ENCODE data around the gene PINLYP. TPM values are rescaled to one million over a fixed set of nuclear protein-coding genes. Genes with fewer than 3 reads are reported as not detected.

Gene PINLYP
- total RNA-seq, 1 experiment from 2014 or later = 11.9 TPM

GRCh38 chr19:43578787-43579186 lies 3.2 kb downstream of the PINLYP start:
- H2BK12ac ChIP-seq (ENCODE audit: insufficient read length, low read depth, low read length) = no peak overlapping the region
- no peaks in the 10 kb centered on the region for H3K9me3 Mint-ChIP-seq
- no peak overlapping the region for H2AK5ac ChIP-seq (ENCODE audit: insufficient read length, low read length)
- no peak overlapping the region for H2BK5ac ChIP-seq (ENCODE audit: insufficient read length, low read length)
- H3K56ac ChIP-seq (ENCODE audit: insufficient read length, low read depth, low read length) = no peak overlapping the region
- DNase-seq = no peak
- no peaks in the 10 kb centered on the region for H3K9me3 ChIP-seq (ENCODE audit: control insufficient read depth, low read depth, low read length)
- no peaks in the 10 kb centered on the region for H4K20me1 ChIP-seq (ENCODE audit: control insufficient read depth, insufficient read depth, insufficient read length)
- no peak overlapping the region for H3K4ac ChIP-seq (ENCODE audit: low read depth, low read length)
- no peak overlapping the region for H3K18ac ChIP-seq (ENCODE audit: insufficient read length, low read depth, low read length)
- no peak overlapping the region for H2BK15ac ChIP-seq (ENCODE audit: low read depth, low read length)
- peak overlapping the region in 1 of 3 experiments; percentile 13; a peak in 1 of 7 replicates for H3K27ac Mint-ChIP-seq
- H3K36me3 Mint-ChIP-seq (ENCODE audit: insufficient read depth in 1 of 3, low read depth in 3 of 3) = peaks cover 2 to 8% (median 3%) of the 10 kb centered on the region in 3 experiments; a peak in 3 of 7 replicates
- H3K4me1 Mint-ChIP-seq = peaks cover 37 to 51% of the 10 kb centered on the region in 2 experiments
- H4K8ac ChIP-seq (replicated peaks; ENCODE audit: insufficient read length, low read depth, low read length) = no peak overlapping the region
- H3K4me1 ChIP-seq (ENCODE audit: insufficient read depth, low read length) = peaks cover 4% of the 10 kb centered on the region; the same call in 1 of the 2 replicates
- no peak overlapping the region for H2AFZ ChIP-seq (ENCODE audit: low read length)
- H3K23me2 ChIP-seq (ENCODE audit: insufficient read length, low read depth, low read length, poor library complexity, severe bottlenecking) = peaks cover 12% of the 10 kb centered on the region
- H3K27me3 ChIP-seq (ENCODE audit: insufficient read depth, low read length) = no peaks in the 10 kb centered on the region
- peak overlapping the region; percentile 86 to 92 for H3K4me3 Mint-ChIP-seq
- H3K27ac ChIP-seq (ENCODE audit: insufficient read length, low read depth, low read length) = no peak overlapping the region
- no peak overlapping the region for H3K23ac ChIP-seq (ENCODE audit: insufficient read length, low read depth, low read length)
- no CpG with 5 or more reads among the region's 3 CpGs for WGBS (ENCODE audit: extremely low coverage, insufficient read length, low lambda C conversion rate)
- H2BK120ac ChIP-seq (ENCODE audit: low read depth, low read length, poor library complexity, severe bottlenecking) = no peak overlapping the region
- no peaks in the 10 kb centered on the region for H3K79me2 ChIP-seq (ENCODE audit: insufficient read depth, low read length)
- H3K14ac ChIP-seq (ENCODE audit: insufficient read depth, low read length) = no peak overlapping the region
- H2BK20ac ChIP-seq (ENCODE audit: low read depth, low read length, poor library complexity, severe bottlenecking) = no peak overlapping the region
- no peak overlapping the region for H3T11ph ChIP-seq (ENCODE audit: low read length)
- H3K27me3 Mint-ChIP-seq (ENCODE audit: low read depth) = no peaks in the 10 kb centered on the region
- no peak overlapping the region for H3K4me2 ChIP-seq (ENCODE audit: insufficient read depth, insufficient read length, low read length)
- no peaks in the 10 kb centered on the region for H3K79me1 ChIP-seq (ENCODE audit: insufficient read depth, low read depth, low read length, poor library complexity, severe bottlenecking)
- H4K5ac ChIP-seq (ENCODE audit: insufficient read length, low read depth, low read length) = no peak overlapping the region
- TF ChIP-seq CTCF (conservative IDR thresholded peaks at IDR 0.05) = no peak
- no peak overlapping the region for H3K9ac ChIP-seq (ENCODE audit: extremely low read depth, insufficient read length, low read length)
- H4K91ac ChIP-seq (ENCODE audit: insufficient read length, low read depth, low read length) = no peak overlapping the region

All from H9 (cell line).